ENCODE measurements around the gene SYTL3. TPM values are rescaled to one million over a fixed set of nuclear protein-coding genes. Genes with fewer than 3 reads are reported as not detected.

Gene SYTL3
- total RNA-seq, 1 experiment from 2014 or later = 1.8 TPM

DNA sequence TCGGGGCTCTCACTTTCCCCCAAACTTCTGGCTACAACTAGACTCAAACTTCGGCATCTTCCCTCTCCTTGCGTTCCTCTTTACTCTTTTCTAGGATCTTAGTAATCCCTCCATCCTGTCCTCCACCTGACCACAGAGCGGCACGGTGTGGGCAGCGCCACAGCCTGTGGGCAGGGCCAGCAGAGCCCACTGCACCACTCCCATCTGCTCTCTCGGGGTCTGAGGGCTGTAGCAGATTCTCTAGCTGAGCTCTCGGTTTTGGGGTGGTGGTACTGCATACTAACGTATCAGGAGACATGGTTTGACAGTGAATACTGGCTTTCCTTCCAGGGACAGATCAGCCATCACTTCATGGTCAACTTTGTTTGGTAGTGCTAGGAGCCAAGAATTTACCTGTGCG lies 111.9 kb downstream of the SYTL3 start:
- intact Hi-C loops (cut with micrococcal nuclease) = loop anchor here (5.0 kb wide), 1 partner anchor 59 kb away; no protein-coding TSS in a partner anchor
- ATAC-seq (no peak), DNase-seq (no peak)
- no peaks in the 10 kb centered on the region for H3K27me3 ChIP-seq (ENCODE audit: low read length)
- H3K4me3 ChIP-seq (ENCODE audit: low read length) = no peak overlapping the region
- POLR2A ChIA-PET (ENCODE audit: unreplicated experiment) = no interaction called here
- no peak for TF ChIP-seq CTCF (conservative IDR thresholded peaks at IDR 0.05; ENCODE audit: low read depth, low read length)
- no peak for TF ChIP-seq EZH2phosphoT487 (IDR thresholded peaks at IDR 0.05; ENCODE audit: borderline replicate concordance, low read length)
- no peak for TF ChIP-seq EZH2 (IDR thresholded peaks at IDR 0.05; ENCODE audit: low read length, unreplicated experiment)
- no peak overlapping the region for H3K9ac ChIP-seq (ENCODE audit: low read length)
- BruUV-seq (replicated peaks) = no TSS peak
- H3K27ac ChIP-seq (ENCODE audit: low read length) = no peak overlapping the region
- H4K20me1 ChIP-seq (ENCODE audit: low read length) = no peaks in the 10 kb centered on the region
- H3K79me2 ChIP-seq (ENCODE audit: low read length) = no peaks in the 10 kb centered on the region
- H3K4me1 ChIP-seq (ENCODE audit: insufficient read depth, low read length) = no peaks in the 10 kb centered on the region
- H3K36me3 ChIP-seq (ENCODE audit: low read depth, low read length) = peaks cover 13% of the 10 kb centered on the region; the same call in 1 of the 2 replicates
- no peak overlapping the region for H2AFZ ChIP-seq (ENCODE audit: low read length)
- H3K4me2 ChIP-seq (ENCODE audit: low read length) = no peak overlapping the region
- H3F3A ChIP-seq (ENCODE audit: low read length, unreplicated experiment) = no peaks in the 10 kb centered on the region
- H3K9me2 ChIP-seq (replicated peaks; ENCODE audit: low read length) = no peaks in the 10 kb centered on the region
- no peaks in the 10 kb centered on the region for H3K9me3 ChIP-seq (ENCODE audit: low read length)
- CTCF ChIA-PET = interaction anchor here (0.5 kb wide), 1 partner anchor 722 kb away, joined by 6 read pairs; no protein-coding TSS in a partner anchor

DNA sequence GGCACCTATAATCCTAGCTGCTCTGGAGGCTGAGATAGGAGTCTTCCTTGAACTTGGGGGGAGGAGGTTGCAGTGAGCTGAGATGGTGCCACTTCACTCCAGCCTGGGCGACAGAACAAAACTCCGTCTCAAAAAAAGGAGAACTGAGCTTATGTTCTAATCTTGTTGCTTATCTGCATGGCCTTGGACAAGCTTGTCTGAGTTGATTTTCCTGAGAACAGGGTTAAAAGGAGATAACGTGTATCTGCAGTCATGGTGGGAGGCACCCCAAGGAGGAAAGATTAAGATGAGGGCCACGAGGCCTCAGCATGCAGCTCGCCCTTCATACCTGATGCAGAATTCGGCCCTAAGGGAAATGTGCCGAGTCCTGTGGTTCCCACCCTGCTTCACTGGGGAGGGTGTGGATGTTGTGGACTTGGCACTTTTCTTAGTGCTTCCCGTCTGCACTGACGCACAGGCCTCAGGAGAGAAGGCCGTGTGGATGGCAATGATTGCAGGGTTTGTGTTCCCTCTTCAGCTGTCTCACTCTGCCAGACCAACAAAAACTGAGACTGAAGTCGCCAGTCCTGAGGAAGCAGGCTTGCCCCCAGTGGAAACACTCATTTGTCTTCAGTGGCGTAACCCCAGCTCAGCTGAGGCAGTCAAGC lies 113.1 kb downstream of the SYTL3 start:
- POLR2A ChIA-PET (ENCODE audit: unreplicated experiment) = no interaction called here
- intact Hi-C loops (cut with micrococcal nuclease) = loop anchor here (5.0 kb wide), 1 partner anchor 61 kb away; no protein-coding TSS in a partner anchor

More for the DNA sequence above, 113.1 kb downstream of the SYTL3 start:
- no TSS peak for BruUV-seq (replicated peaks)
- Histone ChIP-seq H3K9ac (ENCODE audit: low read length) (no peak overlapping the region), H3K4me3 (ENCODE audit: low read length) (no peak overlapping the region), H3K36me3 (ENCODE audit: low read depth, low read length) (peaks cover 24% of the 10 kb centered on the region), H3K4me1 (ENCODE audit: insufficient read depth, low read length) (no peaks in the 10 kb centered on the region), H3K9me2 (replicated peaks; ENCODE audit: low read length) (no peaks in the 10 kb centered on the region), H4K20me1 (ENCODE audit: low read length) (no peaks in the 10 kb centered on the region), H2AFZ (ENCODE audit: low read length) (no peak overlapping the region), H3K79me2 (ENCODE audit: low read length) (no peaks in the 10 kb centered on the region), H3K9me3 (ENCODE audit: low read length) (no peaks in the 10 kb centered on the region), H3K27ac (ENCODE audit: low read length) (no peak overlapping the region), H3K27me3 (ENCODE audit: low read length) (no peaks in the 10 kb centered on the region), H3K4me2 (ENCODE audit: low read length) (no peak overlapping the region), H3F3A (ENCODE audit: low read length, unreplicated experiment) (no peaks in the 10 kb centered on the region)
- CTCF ChIA-PET = no interaction called here
- TF ChIP-seq EZH2 (IDR thresholded peaks at IDR 0.05; ENCODE audit: low read length, unreplicated experiment) = no peak
- TF ChIP-seq EZH2phosphoT487 (IDR thresholded peaks at IDR 0.05; ENCODE audit: borderline replicate concordance, low read length) = no peak
- no peak for TF ChIP-seq CTCF (conservative IDR thresholded peaks at IDR 0.05; ENCODE audit: low read depth, low read length)
- DNase-seq (no peak), ATAC-seq (no peak)

Data from PC-3 (cell line).